Naive thymus-derived CD4-positive, alpha-beta T cell (primary cell): Measurements from ENCODE around the gene B3GNT4. TPM values are rescaled to one million over a fixed set of nuclear protein-coding genes. Genes with fewer than 3 reads are reported as not detected.

ENCODE experiments used
- ATAC-seq: fragments of 150-1000 bp; cut with Tn5 transposase; 2 replicates; pipeline ENCODE4 v1.10.0; 2021; ENCODE audit warnings: mild to moderate bottlenecking, moderate library complexity
- CTCF ChIA-PET: fragments of 350-600 bp; sonication (Branson Sonifier 250); formaldehyde crosslinking; loops from one replicate; lab custom pipeline; 2021; ENCODE audit warnings: antibody characterized with exemption; lab: Charles Lee
- POLR2A ChIA-PET: fragments of 350-600 bp; sonication (Branson Sonifier 250); formaldehyde crosslinking; loops from one replicate; lab custom pipeline; 2021; ENCODE audit warnings: antibody characterized with exemption, inconsistent platforms; lab: Charles Lee
- DNase-seq, 9 donors: peaks; one replicate each; pipeline versions ENCODE4 v3.0.0 to v3.0.0-alpha.2; 2020 to 2022; ENCODE audit warnings: mixed read lengths in 1 of 9
- H3K27ac ChIP-seq: one replicate; pipeline ENCODE4 v1.7.0; 2013; ENCODE audit warnings: mild to moderate bottlenecking, low read depth, low read length, moderate library complexity
- H3K27me3 ChIP-seq, 2 donors: one replicate each; pipeline ENCODE4 v1.7.0; 2013; ENCODE audit warnings: low read length in 2 of 2, mild to moderate bottlenecking in 2 of 2, moderate library complexity in 2 of 2; ENCODE audit not compliant: control insufficient read depth in 2 of 2, insufficient read depth in 2 of 2
- H3K36me3 ChIP-seq, 3 experiments: 1 replicate in 2 of 3; 2 replicates in 1 of 3; pipeline ENCODE4 v1.7.0; 2013; ENCODE audit warnings: low read length in 3 of 3, mild to moderate bottlenecking in 3 of 3, moderate library complexity in 1 of 3; ENCODE audit not compliant: insufficient read depth in 3 of 3, control insufficient read depth in 2 of 3
- H3K4me1 ChIP-seq, 2 donors: one replicate each; pipeline ENCODE4 v1.7.0; 2013; ENCODE audit warnings: low read length in 2 of 2, mild to moderate bottlenecking in 2 of 2, moderate library complexity in 1 of 2; ENCODE audit not compliant: control insufficient read depth in 2 of 2, insufficient read depth in 2 of 2
- H3K4me3 ChIP-seq: 2 replicates; pipeline ENCODE4 v1.7.0; 2013; ENCODE audit warnings: mild to moderate bottlenecking, low read length
- H3K9me3 ChIP-seq, 3 experiments: 1 replicate in 2 of 3; 2 replicates in 1 of 3; pipeline ENCODE4 v1.7.0; 2013; ENCODE audit warnings: low read length in 3 of 3; ENCODE audit not compliant: control insufficient read depth in 2 of 3
- H3K27ac Mint-ChIP-seq, 9 donors: one replicate each; pipeline ENCODE4 v1.8.0; 2020 to 2022; ENCODE audit warnings: mixed read lengths in 9 of 9, mild to moderate bottlenecking in 8 of 9, moderate library complexity in 5 of 9, inconsistent platforms in 2 of 9
- H3K27me3 Mint-ChIP-seq, 5 donors: one replicate each; pipeline ENCODE4 v1.8.0; 2021 to 2022; ENCODE audit warnings: mixed read lengths in 5 of 5, mild to moderate bottlenecking in 1 of 5
- H3K36me3 Mint-ChIP-seq, 5 donors: one replicate each; pipeline ENCODE4 v1.8.0; 2020 to 2022; ENCODE audit warnings: mixed read lengths in 5 of 5, mild to moderate bottlenecking in 3 of 5, inconsistent platforms in 1 of 5
- H3K4me1 Mint-ChIP-seq, 7 donors: one replicate each; pipeline ENCODE4 v1.8.0; 2020 to 2022; ENCODE audit warnings: mixed read lengths in 7 of 7, mild to moderate bottlenecking in 3 of 7, inconsistent platforms in 1 of 7
- H3K4me3 Mint-ChIP-seq, 10 donors: one replicate each; pipeline ENCODE4 v1.8.0; 2020 to 2022; ENCODE audit warnings: mild to moderate bottlenecking in 10 of 10, mixed read lengths in 10 of 10, moderate library complexity in 6 of 10, inconsistent platforms in 2 of 10
- H3K9me3 Mint-ChIP-seq, 11 donors: one replicate each; pipeline ENCODE4 v1.8.0; 2020 to 2022; ENCODE audit warnings: mixed read lengths in 11 of 11, mild to moderate bottlenecking in 4 of 11, inconsistent platforms in 1 of 11, moderate library complexity in 1 of 11
- intact Hi-C, 2 donors: fragments of 100-400 bp; cut with micrococcal nuclease; formaldehyde crosslinking; loops; one replicate each; pipeline ENCODE4 v1.15.1; 2023
- polyA plus RNA-seq, 2 donors: library from polyadenylated mRNA; unstranded; fragments of 300-500 nt; fragmentation: Illumina TruSeq; gene quantifications; one replicate each; pipeline ENCODE4 v1.2.3, GENCODE V29; 2021
- total RNA-seq, 6 experiments: library from RNA in 5 of 6; stranded (reverse) in 5 of 6; gene quantifications; 1 replicate in 5 of 6; 2 replicates in 1 of 6; pipeline ENCODE4 v1.2.3 and lab custom pipeline; 2021 to 2026

Gene B3GNT4
- total and polyA plus RNA-seq, 7 experiments from 2014 or later: 0.15 to 1.1 (median 0.54) TPM; not detected in 2

DNA sequence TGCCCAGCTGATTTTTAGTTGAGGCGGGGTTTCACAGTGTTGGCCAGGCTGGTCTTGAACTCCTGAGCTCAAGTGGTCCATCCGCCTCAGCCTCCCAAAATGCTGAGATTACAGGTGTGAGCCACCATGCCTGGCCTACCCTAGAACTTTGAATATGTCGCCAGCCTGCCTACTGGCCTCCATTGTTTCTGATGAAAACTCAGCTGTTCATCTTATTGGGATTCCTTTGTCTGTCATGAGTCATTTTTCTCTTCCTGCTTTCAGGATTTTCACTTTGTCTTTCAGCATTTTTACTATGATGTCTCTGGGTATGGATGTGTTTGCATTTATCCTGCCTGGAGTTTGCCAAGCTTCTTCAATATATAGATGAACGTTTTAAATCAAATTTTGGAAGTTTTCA is 8.1 kb upstream of the B3GNT4 start:
- intact Hi-C loops: no loop called here
- Mint-ChIP-seq H3K27me3 (peaks cover 0 to 28% (median 12%) of the 10 kb centered on the region in 5 donors), H3K9me3 (peaks cover 0 to 9% (median 3%) of the 10 kb centered on the region in 11 donors), H3K4me1 (peaks cover 0 to 6% (median 4%) of the 10 kb centered on the region in 7 donors), H3K36me3 (peaks cover 0 to 7% (median 5%) of the 10 kb centered on the region in 5 donors), H3K27ac (no peak overlapping the region), H3K4me3 (no peak overlapping the region)
- Histone ChIP-seq H3K27me3 (peaks cover 0 to 3% of the 10 kb centered on the region in 2 donors), H3K27ac (no peak overlapping the region), H3K36me3 (no peaks in the 10 kb centered on the region), H3K4me3 (no peak overlapping the region), H3K4me1 (no peaks in the 10 kb centered on the region), H3K9me3 (no peaks in the 10 kb centered on the region)
- ChIA-PET POLR2A (interaction anchor here (0.6 kb wide), 1 partner anchor 14 kb away, joined by 3 read pairs; no protein-coding TSS in a partner anchor), CTCF (interaction anchor here (0.6 kb wide), 1 partner anchor 142 kb away, joined by 3 read pairs; no protein-coding TSS in a partner anchor)
- no peak for DNase-seq
- ATAC-seq: no peak

DNA sequence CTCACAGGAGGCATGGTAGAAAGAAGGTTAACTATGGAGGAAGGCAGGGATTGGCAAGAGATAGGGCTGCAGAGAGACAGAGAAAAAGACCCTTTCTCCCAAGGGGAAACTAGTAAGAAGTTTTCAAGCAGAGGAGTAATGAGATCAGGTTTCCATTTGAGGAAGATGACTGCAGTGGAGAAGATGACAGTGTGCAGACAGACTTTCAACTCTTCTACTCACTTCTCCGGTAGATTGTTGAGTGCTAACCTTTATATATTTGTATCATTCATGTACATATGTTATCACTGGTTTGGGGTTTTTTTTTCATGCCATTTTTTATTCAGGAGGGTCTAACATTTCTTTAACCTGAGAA is 5.9 kb upstream of the B3GNT4 start:
- ChIA-PET POLR2A (no interaction called here), CTCF (no interaction called here)
- no peak for ATAC-seq
- H3K36me3 ChIP-seq: no peaks in the 10 kb centered on the region
- Mint-ChIP-seq H3K27me3 (peaks cover 0 to 37% (median 12%) of the 10 kb centered on the region in 5 donors), H3K36me3 (peaks cover 0 to 7% (median 5%) of the 10 kb centered on the region in 5 donors), H3K4me1 (peaks cover 0 to 5% (median 2%) of the 10 kb centered on the region in 7 donors), H3K27ac (peak overlapping the region in 1 of 9 donors; percentile 56), H3K4me3 (peak overlapping the region in 1 of 10 donors; percentile 26), H3K9me3 (peaks cover 0 to 9% (median 3%) of the 10 kb centered on the region in 11 donors)
- peaks cover 0 to 3% of the 10 kb centered on the region in 2 donors for H3K27me3 ChIP-seq
- intact Hi-C loops: no loop called here
- H3K4me1 ChIP-seq: peaks cover 2 to 3% of the 10 kb centered on the region in 2 donors
- no peaks in the 10 kb centered on the region for H3K9me3 ChIP-seq
- H3K27ac ChIP-seq: no peak overlapping the region
- no peak for DNase-seq
- H3K4me3 ChIP-seq: no peak overlapping the region

DNA sequence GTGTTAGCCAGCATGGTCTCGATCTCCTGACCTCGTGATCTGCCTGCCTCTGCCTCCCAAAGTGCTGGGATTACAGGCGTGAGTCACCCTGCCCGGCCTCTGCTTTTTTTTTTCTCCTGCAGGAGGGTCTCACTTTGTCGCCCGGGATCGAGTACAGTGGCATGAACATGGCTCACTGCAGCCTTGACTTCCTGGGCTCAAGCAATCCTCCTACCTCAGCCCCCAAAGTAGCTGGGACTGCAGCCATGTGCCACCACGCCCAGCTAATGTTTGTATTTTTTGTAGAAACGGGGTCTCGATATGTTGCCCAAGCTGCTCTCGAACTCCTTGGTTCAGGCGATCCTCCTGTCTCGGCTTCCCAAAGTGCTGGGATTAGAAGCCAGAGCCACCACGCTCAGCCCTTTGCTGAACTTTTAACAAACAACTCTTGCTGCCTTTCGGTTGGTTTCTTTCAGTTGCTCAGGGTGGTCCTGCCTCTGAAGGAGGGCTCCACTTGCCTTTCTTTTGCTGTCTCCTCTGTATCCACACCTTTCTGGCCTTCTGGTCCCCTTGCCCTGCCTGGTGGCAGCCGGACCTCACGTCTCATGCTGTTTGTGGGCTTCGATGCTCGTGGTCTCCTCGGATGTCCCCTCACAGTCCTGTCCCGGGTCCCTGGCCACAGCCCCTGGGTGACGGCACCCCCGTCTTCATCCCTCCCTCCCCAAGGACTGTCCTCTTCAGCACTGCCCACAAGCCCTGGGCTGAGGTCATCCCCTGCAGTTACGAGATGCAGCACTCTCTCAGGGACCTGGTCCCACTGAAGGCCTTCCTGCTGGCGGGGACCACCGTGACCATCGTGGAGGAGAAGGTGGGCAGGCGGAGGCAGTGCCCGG is 3.8 kb upstream of the B3GNT4 start:
- DNase-seq: no peak
- CTCF ChIA-PET: no interaction called here
- Histone ChIP-seq H3K9me3 (no peaks in the 10 kb centered on the region), H3K4me3 (no peak overlapping the region), H3K4me1 (peaks cover 6 to 9% of the 10 kb centered on the region in 2 donors), H3K36me3 (no peaks in the 10 kb centered on the region), H3K27me3 (peaks cover 0 to 3% of the 10 kb centered on the region in 2 donors), H3K27ac (no peak overlapping the region)
- ATAC-seq: no peak
- Mint-ChIP-seq H3K9me3 (peaks cover 0 to 9% (median 3%) of the 10 kb centered on the region in 11 donors), H3K36me3 (peaks cover 0 to 7% (median 5%) of the 10 kb centered on the region in 5 donors), H3K4me3 (peak overlapping the region in 1 of 10 donors; percentile 37), H3K27me3 (peaks cover 0 to 45% (median 12%) of the 10 kb centered on the region in 5 donors), H3K4me1 (peaks cover under 1 to 13% (median 10%) of the 10 kb centered on the region in 7 donors), H3K27ac (no peak overlapping the region)
- POLR2A ChIA-PET: interaction anchor here (0.6 kb wide), 1 partner anchor 271 kb away, joined by 3 read pairs; no protein-coding TSS in a partner anchor
- intact Hi-C loops: no loop called here

GRCh38 chr12:122200541-122201175 is 2.9 kb upstream of the B3GNT4 start:
- H3K4me1 ChIP-seq: peaks cover 6 to 10% of the 10 kb centered on the region in 2 donors
- Mint-ChIP-seq H3K27me3 (peaks cover 0 to 49% (median 12%) of the 10 kb centered on the region in 5 donors), H3K36me3 (peaks cover 0 to 3% (median 3%) of the 10 kb centered on the region in 5 donors), H3K4me1 (peaks cover 6 to 18% (median 14%) of the 10 kb centered on the region in 7 donors), H3K9me3 (peaks cover 0 to 5% (median 2%) of the 10 kb centered on the region in 11 donors), H3K4me3 (no peak overlapping the region), H3K27ac (peak overlapping the region in 1 of 9 donors; percentile 46)
- DNase-seq (no peak), ATAC-seq (no peak)
- no peak overlapping the region for H3K4me3 ChIP-seq
- ChIA-PET CTCF (no interaction called here), POLR2A (no interaction called here)
- intact Hi-C loops: no loop called here
- no peaks in the 10 kb centered on the region for H3K36me3 ChIP-seq
- peaks cover 0 to 3% of the 10 kb centered on the region in 2 donors for H3K27me3 ChIP-seq
- H3K9me3 ChIP-seq: no peaks in the 10 kb centered on the region
- H3K27ac ChIP-seq: no peak overlapping the region

DNA sequence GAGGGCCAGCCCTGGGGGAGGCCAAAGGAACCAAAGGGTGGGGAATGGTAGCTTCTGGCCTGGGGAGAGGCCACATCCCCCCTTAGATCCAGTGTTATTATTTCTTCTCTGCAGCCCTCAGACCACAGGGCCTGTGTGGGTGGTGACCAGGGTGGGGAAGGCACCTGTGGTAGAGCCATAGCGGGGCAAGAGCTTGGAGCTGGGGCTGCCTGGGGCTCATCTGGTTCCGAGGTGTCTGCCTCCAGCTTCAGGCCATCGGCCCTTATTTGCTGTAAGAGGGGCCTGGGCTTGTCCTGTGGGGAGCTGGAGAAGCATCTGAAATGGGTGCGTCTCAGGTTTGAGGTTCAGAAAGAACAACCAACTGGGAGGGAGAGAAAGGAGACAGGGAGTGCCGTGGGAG is 2.1 kb upstream of the B3GNT4 start:
- peaks cover 0 to 46% (median 12%) of the 10 kb centered on the region in 5 donors for H3K27me3 Mint-ChIP-seq
- peak overlapping the region in 1 of 10 donors; percentile 51 for H3K4me3 Mint-ChIP-seq
- peaks cover 0 to 3% (median 0%) of the 10 kb centered on the region in 5 donors for H3K36me3 Mint-ChIP-seq
- H3K4me3 ChIP-seq: no peak overlapping the region
- H3K27me3 ChIP-seq: peaks cover 0 to 3% of the 10 kb centered on the region in 2 donors
- ChIA-PET CTCF (no interaction called here), POLR2A (interaction anchor here (0.6 kb wide), 1 partner anchor 65 kb away, joined by 5 read pairs; no protein-coding TSS in a partner anchor)
- no peaks in the 10 kb centered on the region for H3K9me3 ChIP-seq
- no peak overlapping the region for H3K27ac ChIP-seq
- no peaks in the 10 kb centered on the region for H3K36me3 ChIP-seq
- ATAC-seq (no peak), DNase-seq (no peak)
- peaks cover 6 to 18% (median 14%) of the 10 kb centered on the region in 7 donors for H3K4me1 Mint-ChIP-seq
- intact Hi-C loops: no loop called here
- peaks cover 6 to 10% of the 10 kb centered on the region in 2 donors for H3K4me1 ChIP-seq
- peaks cover 0 to 1% (median 0%) of the 10 kb centered on the region in 11 donors for H3K9me3 Mint-ChIP-seq
- H3K27ac Mint-ChIP-seq: peak overlapping the region in 1 of 9 donors; percentile 65

DNA sequence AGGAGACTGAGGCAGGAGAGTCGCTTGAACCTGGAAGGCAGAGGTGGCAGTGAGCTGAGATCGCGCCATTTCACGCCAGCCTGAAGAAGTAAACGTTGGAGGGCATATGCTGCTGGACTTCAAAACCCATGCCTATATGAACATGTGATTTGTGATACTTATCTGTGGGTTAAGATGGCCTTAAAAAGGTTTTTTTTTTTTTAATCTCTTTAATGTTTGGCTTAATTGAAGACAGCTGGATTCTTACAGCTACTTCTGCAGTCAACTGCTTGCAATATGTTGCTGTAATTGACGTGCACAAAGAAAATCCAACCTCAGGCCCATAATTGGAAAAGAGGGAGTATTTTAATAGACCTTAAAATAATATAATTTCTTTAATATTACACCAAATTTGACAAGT is 1.5 kb upstream of the B3GNT4 start:
- ChIA-PET CTCF (interaction anchor here (0.8 kb wide), 1 partner anchor 154 kb away, joined by 3 read pairs; no protein-coding TSS in a partner anchor), POLR2A (interaction anchor here (0.6 kb wide), 1 partner anchor 65 kb away, joined by 5 read pairs; no protein-coding TSS in a partner anchor)
- Mint-ChIP-seq H3K4me3 (peak overlapping the region in 1 of 10 donors; percentile 80), H3K36me3 (peaks cover 0 to 3% (median 0%) of the 10 kb centered on the region in 5 donors), H3K27me3 (peaks cover 0 to 40% (median 12%) of the 10 kb centered on the region in 5 donors), H3K9me3 (peaks cover 0 to 1% (median 0%) of the 10 kb centered on the region in 11 donors), H3K27ac (no peak overlapping the region), H3K4me1 (peaks cover 6 to 18% (median 14%) of the 10 kb centered on the region in 7 donors)
- H3K27ac ChIP-seq: no peak overlapping the region
- DNase-seq (no peak), ATAC-seq (no peak)
- peaks cover 0 to 3% of the 10 kb centered on the region in 2 donors for H3K27me3 ChIP-seq
- peaks cover 6 to 10% of the 10 kb centered on the region in 2 donors for H3K4me1 ChIP-seq
- peaks cover 0 to 4% (median 0%) of the 10 kb centered on the region in 3 experiments for H3K36me3 ChIP-seq
- no peaks in the 10 kb centered on the region for H3K9me3 ChIP-seq
- intact Hi-C loops: loop anchor here (2.0 kb wide), 1 partner anchor 65 kb away; the partner anchor contains the start of gene VPS33A (in 2 of the 2)
- H3K4me3 ChIP-seq: no peak overlapping the region
